COR-L47 (cell line): ENCODE data around the gene MOB3C.

ENCODE experiments used
- DNase-seq: peaks from one replicate; lab custom pipeline; 2025; lab: John Stamatoyannopoulos, UW

MOB3C gene

GRCh38 chr1:46575778-46576177 lies 40.8 kb downstream of the MOB3C start:
- DNase-seq = no peak

GRCh38 chr1:46575300-46575699 lies 41.3 kb downstream of the MOB3C start:
- DNase-seq = no peak

- no peak for DNase-seq
Measured at GRCh38 chr1:46571691-46572225, 44.9 kb downstream of the MOB3C start.

GRCh38 chr1:46569884-46570725 lies 46.5 kb downstream of the MOB3C start:
- no peak for DNase-seq

- DNase-seq = no peak
Measured at GRCh38 chr1:46569116-46569515, 47.5 kb downstream of the MOB3C start.

GRCh38 chr1:46568461-46568891 lies 48.1 kb downstream of the MOB3C start:
- no peak for DNase-seq

- no peak for DNase-seq
Measured at GRCh38 chr1:46563341-46563740, 53.3 kb downstream of the MOB3C start.

- no peak for DNase-seq
Measured at GRCh38 chr1:46562498-46562897, 54.1 kb downstream of the MOB3C start.

GRCh38 chr1:46558966-46559365 lies 57.6 kb downstream of the MOB3C start:
- no peak for DNase-seq

GRCh38 chr1:46558141-46558963 lies 58.3 kb downstream of the MOB3C start:
- no peak for DNase-seq
